Fibroblast of lung (primary cell): ENCODE measurements around the gene PRKAR1B. TPM values are rescaled to one million over a fixed set of nuclear protein-coding genes. Genes with fewer than 3 reads are reported as not detected.

Source experiments
- DNase-seq, 2 donors: peaks; one replicate each; pipeline versions ENCODE4 v3.0.0 to v3.0.0-alpha.2; 2010; ENCODE audit warnings: low read depth in 2 of 2
- H2AFZ ChIP-seq: 2 replicates; pipeline ENCODE4 v1.5.1; 2012; ENCODE audit warnings: low read length, control low read depth, inconsistent platforms
- H3K27ac ChIP-seq: 2 replicates; pipeline ENCODE4 v1.5.1; 2011; ENCODE audit warnings: low read length, control low read depth; ENCODE audit not compliant: insufficient read depth
- H3K27me3 ChIP-seq: 2 replicates; pipeline ENCODE4 v1.5.1; 2011; ENCODE audit warnings: mild to moderate bottlenecking, low read length; ENCODE audit not compliant: control insufficient read depth, insufficient read depth
- H3K36me3 ChIP-seq: 2 replicates; pipeline ENCODE4 v1.5.1; 2011; ENCODE audit warnings: low read length; ENCODE audit not compliant: control insufficient read depth, insufficient read depth
- H3K4me1 ChIP-seq: 2 replicates; pipeline ENCODE4 v1.5.1; 2011; ENCODE audit warnings: low read length; ENCODE audit not compliant: control insufficient read depth, insufficient read depth; ENCODE audit errors: extremely low read depth
- H3K4me2 ChIP-seq: 2 replicates; pipeline ENCODE4 v1.5.1; 2011; ENCODE audit warnings: low read length, control low read depth; ENCODE audit not compliant: insufficient read depth; ENCODE audit errors: extremely low read depth
- H3K4me3 ChIP-seq, 4 experiments: fragments of 200-600 bp in 1 of 4; sonication (generic) in 1 of 4; replicated peaks in 1 of 4; 2 replicates each; pipeline ENCODE4 v1.5.1; 2011 to 2016; ENCODE audit warnings: low read length in 4 of 4, low read depth in 3 of 4, mild to moderate bottlenecking in 3 of 4, control low read depth in 2 of 4, inconsistent platforms in 1 of 4, mixed read lengths in 1 of 4; ENCODE audit not compliant: insufficient read depth in 1 of 4; ENCODE audit errors: control extremely low read depth in 1 of 4
- H3K79me2 ChIP-seq: 2 replicates; pipeline ENCODE4 v1.5.1; 2012; ENCODE audit warnings: mild to moderate bottlenecking, low read length, inconsistent platforms; ENCODE audit not compliant: control insufficient read depth, insufficient read depth
- H3K9ac ChIP-seq: 2 replicates; pipeline ENCODE4 v1.5.1; 2011; ENCODE audit warnings: mild to moderate bottlenecking, low read length, control low read depth; ENCODE audit not compliant: insufficient read depth
- H3K9me3 ChIP-seq: 2 replicates; pipeline ENCODE4 v1.5.1; 2012; ENCODE audit warnings: low read depth, low read length; ENCODE audit not compliant: control insufficient read depth, insufficient read depth
- H4K20me1 ChIP-seq: 2 replicates; pipeline ENCODE4 v1.5.1; 2011; ENCODE audit warnings: low read length; ENCODE audit not compliant: control insufficient read depth, insufficient read depth; ENCODE audit errors: extremely low read depth
- CTCF ChIP-seq, 2 donors: IDR thresholded peaks in 1 of 2; conservative IDR thresholded peaks in 1 of 2; 1 replicate in 1 of 2; 2 replicates in 1 of 2; pipeline ENCODE4 v1.5.1; 2011 to 2012; ENCODE audit warnings: low read length in 2 of 2, control low read depth in 1 of 2, inconsistent platforms in 1 of 2, low read depth in 1 of 2, mild to moderate bottlenecking in 1 of 2
- EZH2 ChIP-seq: IDR thresholded peaks from 2 replicates; pipeline ENCODE4 v1.5.1; 2012; ENCODE audit warnings: low read length, control low read depth, mild to moderate bottlenecking; ENCODE audit errors: missing control alignments
- polyA plus RNA-seq, 2 donors: library from polyadenylated mRNA; depleted of rRNA in 1 of 2; stranded (reverse) in 1 of 2; unstranded in 1 of 2; fragments of >200 nt; gene quantifications; 2 replicates each; pipeline ENCODE4 v1.2.1, GENCODE V29; 2011 to 2012; ENCODE audit warnings: missing spikeins in 1 of 2
- total RNA-seq: library from RNA; depleted of rRNA; stranded (reverse); fragments of >200 nt; gene quantifications from 2 replicates; pipeline ENCODE4 v1.2.1, GENCODE V29; 2014

The PRKAR1B gene
- total and polyA plus RNA-seq, 2 donors (not counting 1 experiment from before 2014, with no cell fraction given) = 12.7 to 14.5 TPM

DNA sequence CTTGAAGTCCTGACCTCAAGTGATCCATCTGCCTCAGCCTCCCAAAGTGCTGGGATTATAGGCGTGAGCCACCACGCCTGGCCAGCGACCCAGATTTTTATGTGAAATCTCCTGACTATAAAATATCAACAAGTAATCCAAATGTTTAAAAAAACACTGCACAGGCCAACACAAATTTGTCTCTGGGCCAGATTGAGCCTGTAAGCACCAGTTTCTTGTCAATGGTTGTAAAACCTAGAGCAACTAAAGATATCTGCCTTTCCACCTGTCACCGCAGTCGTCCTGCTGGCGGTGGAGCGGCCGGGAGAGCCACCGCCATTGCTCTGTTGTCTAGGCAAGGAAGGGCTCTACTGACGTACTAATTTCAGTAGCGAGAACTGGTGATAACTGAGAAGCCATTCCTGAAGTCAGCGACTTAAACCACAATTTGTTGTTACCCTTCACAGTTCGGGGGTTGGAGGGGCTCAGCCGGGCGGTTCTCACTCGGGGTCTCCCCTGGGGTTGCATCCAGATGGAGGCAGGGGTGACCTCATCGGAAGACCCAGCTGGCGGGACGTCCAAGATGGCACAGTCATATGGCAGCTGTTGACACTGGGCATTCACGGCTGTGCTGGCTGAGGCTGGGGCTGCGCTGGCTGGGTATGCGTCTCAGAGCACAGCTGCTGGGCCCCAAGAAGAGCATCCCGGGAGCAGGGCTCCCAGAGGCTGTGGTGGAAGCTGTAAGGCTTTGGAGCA, 152.3 kb downstream of the PRKAR1B start:
- no peak for DNase-seq
- no peaks in the 10 kb centered on the region for H3K36me3 ChIP-seq
- no peak overlapping the region for H3K27ac ChIP-seq
- no peak for TF ChIP-seq CTCF (conservative IDR thresholded peaks at IDR 0.05 in 1 of 2, IDR thresholded peaks at IDR 0.05 in 1 of 2; ENCODE audit: low read depth in 1 of 2, low read length in 2 of 2)
- no peak for TF ChIP-seq EZH2
- no peak overlapping the region for H3K9ac ChIP-seq
- no peak overlapping the region for H2AFZ ChIP-seq
- no peak overlapping the region for H3K4me3 ChIP-seq
- no peaks in the 10 kb centered on the region for H4K20me1 ChIP-seq
- H3K27me3 ChIP-seq = no peaks in the 10 kb centered on the region
- H3K4me1 ChIP-seq = no peaks in the 10 kb centered on the region
- no peak overlapping the region for H3K4me2 ChIP-seq
- no peaks in the 10 kb centered on the region for H3K79me2 ChIP-seq
- no peaks in the 10 kb centered on the region for H3K9me3 ChIP-seq

DNA sequence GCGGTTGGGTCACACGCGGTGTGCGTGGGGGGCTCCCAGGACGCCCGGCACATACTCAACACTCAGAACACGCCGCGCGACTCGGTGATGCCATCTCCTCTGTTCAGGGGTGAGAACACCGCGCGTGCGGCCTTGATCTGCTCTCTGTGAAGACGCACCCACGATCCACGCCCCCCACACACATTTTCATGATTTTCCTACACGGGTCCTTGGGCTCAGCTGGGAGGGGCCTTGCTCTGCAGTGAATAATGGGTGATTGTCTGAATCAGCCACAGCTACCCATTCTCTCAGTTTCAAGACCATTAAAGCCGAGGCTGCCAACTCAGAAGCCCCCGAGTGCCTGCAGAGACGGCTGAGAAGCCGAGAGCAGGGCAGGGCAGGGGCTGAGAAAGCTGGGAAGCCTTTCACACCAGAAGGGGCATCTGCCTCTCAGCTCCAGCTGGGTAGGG, 153.1 kb downstream of the PRKAR1B start:
- Histone ChIP-seq H3K79me2 (no peaks in the 10 kb centered on the region), H3K36me3 (no peaks in the 10 kb centered on the region), H3K27ac (no peak overlapping the region), H3K27me3 (no peaks in the 10 kb centered on the region), H2AFZ (no peak overlapping the region), H3K4me1 (no peaks in the 10 kb centered on the region), H4K20me1 (no peaks in the 10 kb centered on the region), H3K4me3 (no peak overlapping the region), H3K9me3 (no peaks in the 10 kb centered on the region), H3K4me2 (no peak overlapping the region), H3K9ac (no peak overlapping the region)
- no peak for DNase-seq
- TF ChIP-seq EZH2 = no peak
- TF ChIP-seq CTCF (conservative IDR thresholded peaks at IDR 0.05 in 1 of 2, IDR thresholded peaks at IDR 0.05 in 1 of 2; ENCODE audit: low read depth in 1 of 2, low read length in 2 of 2) = no peak

DNA sequence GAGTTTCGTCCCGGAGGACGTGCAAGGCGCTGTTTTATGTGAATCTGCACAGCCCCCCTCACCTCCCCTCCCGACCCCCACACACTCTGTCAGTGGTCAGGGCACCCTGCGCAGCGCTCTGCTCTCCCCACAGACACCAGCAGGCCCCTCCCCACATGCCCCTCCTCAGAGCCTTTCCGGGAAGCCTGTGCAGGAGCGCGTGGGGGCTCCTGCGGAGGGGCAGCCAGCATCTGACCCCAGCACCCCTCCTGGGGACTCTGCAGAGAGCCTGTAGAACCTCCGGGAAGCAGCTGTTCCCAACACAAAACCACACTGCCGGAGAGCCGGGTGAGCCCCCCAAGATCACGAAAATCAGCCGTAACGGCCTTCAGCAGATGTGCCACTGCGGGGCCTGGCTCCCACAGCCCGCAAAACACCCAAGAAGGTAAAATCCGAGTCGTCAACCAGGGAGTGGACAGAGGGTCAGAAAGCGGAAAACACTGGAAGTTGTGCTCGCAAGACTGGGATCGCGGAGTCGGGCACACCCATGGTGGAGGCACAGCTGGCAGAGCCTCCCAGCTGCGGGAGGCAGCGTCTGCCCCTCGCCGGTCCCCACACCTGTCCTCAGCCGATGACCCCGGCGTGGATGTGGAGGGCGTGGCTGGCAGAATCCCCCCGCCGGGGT, 153.7 kb downstream of the PRKAR1B start:
- no peak overlapping the region for H3K4me3 ChIP-seq
- DNase-seq = no peak
- no peaks in the 10 kb centered on the region for H3K79me2 ChIP-seq
- H3K4me1 ChIP-seq = no peaks in the 10 kb centered on the region
- no peak overlapping the region for H3K9ac ChIP-seq
- H3K9me3 ChIP-seq = no peaks in the 10 kb centered on the region
- no peaks in the 10 kb centered on the region for H3K27me3 ChIP-seq
- H4K20me1 ChIP-seq = no peaks in the 10 kb centered on the region
- no peak overlapping the region for H3K27ac ChIP-seq
- no peak for TF ChIP-seq CTCF (conservative IDR thresholded peaks at IDR 0.05 in 1 of 2, IDR thresholded peaks at IDR 0.05 in 1 of 2; ENCODE audit: low read depth in 1 of 2, low read length in 2 of 2)
- TF ChIP-seq EZH2 = no peak
- no peak overlapping the region for H2AFZ ChIP-seq
- no peak overlapping the region for H3K4me2 ChIP-seq
- no peaks in the 10 kb centered on the region for H3K36me3 ChIP-seq
